ENCODE measurements around the gene ADCY6.

The ADCY6 gene

DNA sequence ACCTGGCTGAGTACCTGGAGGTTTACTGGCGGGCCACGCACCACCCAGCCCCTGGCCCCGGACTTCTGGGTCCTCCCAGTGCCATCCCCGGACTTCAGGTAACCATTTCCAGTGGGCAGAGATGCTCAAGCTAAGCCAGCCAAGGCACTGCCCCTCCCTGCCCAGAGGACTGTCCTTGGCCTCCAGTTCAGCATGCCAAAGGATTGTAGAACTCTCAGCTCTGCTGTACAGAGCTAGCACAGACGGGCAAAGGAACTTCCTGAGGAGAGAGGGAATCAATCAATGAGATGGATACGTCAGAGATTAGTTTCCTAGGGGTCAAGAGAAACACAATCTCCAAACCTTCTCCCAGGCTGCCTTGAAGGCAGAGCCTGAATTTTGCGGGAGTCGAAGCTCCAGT lies 38.1 kb upstream of the ADCY6 start:
- no peak for TF ChIP-seq ZNF8 (CRISPR knock-in tag; IDR thresholded peaks at IDR 0.05)
- no peak for ATAC-seq

DNA sequence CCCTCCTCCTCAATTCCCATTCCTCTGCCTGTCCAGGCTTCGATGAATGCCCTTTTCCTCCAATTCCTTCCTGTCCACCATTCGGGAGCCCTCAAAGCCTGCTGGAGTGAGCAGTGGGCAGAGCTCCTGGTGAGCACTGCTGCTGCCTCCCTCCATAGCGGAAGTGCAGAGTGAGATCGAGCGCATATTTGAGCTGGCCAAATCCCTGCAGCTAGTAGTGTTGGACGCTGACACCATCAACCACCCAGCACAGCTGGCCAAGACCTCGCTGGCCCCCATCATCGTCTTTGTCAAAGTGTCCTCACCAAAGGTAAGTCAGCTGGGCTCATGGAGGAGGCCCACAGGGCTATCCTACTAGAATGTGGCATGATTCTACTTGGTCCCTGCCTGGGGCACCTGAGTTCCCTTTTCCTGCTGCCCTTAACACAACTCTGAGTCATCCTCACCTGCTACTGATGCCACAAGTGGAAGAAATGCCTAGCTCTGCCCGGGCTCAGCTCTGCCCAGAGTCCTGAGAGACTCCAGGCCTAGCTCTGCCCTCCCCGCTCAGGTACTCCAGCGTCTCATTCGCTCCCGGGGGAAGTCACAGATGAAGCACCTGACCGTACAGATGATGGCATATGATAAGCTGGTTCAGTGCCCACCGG lies 37.4 kb upstream of the ADCY6 start:
- TF ChIP-seq ZFP3 (CRISPR knock-in tag; IDR thresholded peaks at IDR 0.05) (no peak), OSR1 (CRISPR knock-in tag; IDR thresholded peaks at IDR 0.05) (no peak), BACH2 (CRISPR knock-in tag; IDR thresholded peaks at IDR 0.05; ENCODE audit: borderline replicate concordance) (no peak), TCF4 (CRISPR knock-in tag; IDR thresholded peaks at IDR 0.05; ENCODE audit: borderline replicate concordance) (no peak), ZC3H10 (CRISPR knock-in tag; IDR thresholded peaks at IDR 0.05) (no peak), ZNF565 (CRISPR knock-in tag; conservative IDR thresholded peaks at IDR 0.05; ENCODE audit: low read depth) (no peak), ZFP30 (CRISPR knock-in tag; IDR thresholded peaks at IDR 0.05) (no peak), ARNTL (CRISPR knock-in tag; IDR thresholded peaks at IDR 0.05; ENCODE audit: borderline replicate concordance, low read depth) (no peak)
- TF ChIP-seq, protein P1, sequence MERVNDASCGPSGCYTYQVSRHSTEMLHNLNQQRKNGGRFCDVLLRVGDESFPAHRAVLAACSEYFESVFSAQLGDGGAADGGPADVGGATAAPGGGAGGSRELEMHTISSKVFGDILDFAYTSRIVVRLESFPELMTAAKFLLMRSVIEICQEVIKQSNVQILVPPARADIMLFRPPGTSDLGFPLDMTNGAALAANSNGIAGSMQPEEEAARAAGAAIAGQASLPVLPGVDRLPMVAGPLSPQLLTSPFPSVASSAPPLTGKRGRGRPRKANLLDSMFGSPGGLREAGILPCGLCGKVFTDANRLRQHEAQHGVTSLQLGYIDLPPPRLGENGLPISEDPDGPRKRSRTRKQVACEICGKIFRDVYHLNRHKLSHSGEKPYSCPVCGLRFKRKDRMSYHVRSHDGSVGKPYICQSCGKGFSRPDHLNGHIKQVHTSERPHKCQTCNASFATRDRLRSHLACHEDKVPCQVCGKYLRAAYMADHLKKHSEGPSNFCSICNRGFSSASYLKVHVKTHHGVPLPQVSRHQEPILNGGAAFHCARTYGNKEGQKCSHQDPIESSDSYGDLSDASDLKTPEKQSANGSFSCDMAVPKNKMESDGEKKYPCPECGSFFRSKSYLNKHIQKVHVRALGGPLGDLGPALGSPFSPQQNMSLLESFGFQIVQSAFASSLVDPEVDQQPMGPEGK (CRISPR knock-in tag; IDR thresholded peaks at IDR 0.05; ENCODE audit: borderline replicate concordance), result no peak
- no peak for ATAC-seq

DNA sequence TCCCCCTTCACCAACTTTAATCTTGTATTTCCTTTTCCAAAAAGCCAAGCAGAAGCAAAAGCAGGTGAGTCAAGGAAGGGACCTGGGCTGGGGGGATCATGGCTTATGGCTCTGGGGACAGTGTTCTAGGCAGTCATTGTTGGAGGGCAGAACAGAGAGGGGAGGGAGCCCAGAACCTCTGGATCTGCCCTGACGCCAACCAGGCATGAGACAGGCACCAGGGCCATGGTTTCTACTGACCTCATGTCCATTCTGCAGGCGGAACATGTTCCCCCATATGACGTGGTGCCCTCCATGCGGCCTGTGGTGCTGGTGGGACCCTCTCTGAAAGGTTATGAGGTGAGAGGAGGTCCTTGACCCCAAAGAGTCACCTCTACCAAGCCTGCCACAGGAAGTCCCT lies 36.0 kb upstream of the ADCY6 start:
- no peak for ATAC-seq
- TF ChIP-seq OSR1 (CRISPR knock-in tag; IDR thresholded peaks at IDR 0.05), result no peak
- no peak for TF ChIP-seq PPARA (CRISPR knock-in tag; IDR thresholded peaks at IDR 0.05; ENCODE audit: borderline replicate concordance)
- TF ChIP-seq TOX (CRISPR knock-in tag; IDR thresholded peaks at IDR 0.05; ENCODE audit: borderline replicate concordance), result no peak
- no peak for TF ChIP-seq ARNTL (CRISPR knock-in tag; IDR thresholded peaks at IDR 0.05; ENCODE audit: borderline replicate concordance, low read depth)

DNA sequence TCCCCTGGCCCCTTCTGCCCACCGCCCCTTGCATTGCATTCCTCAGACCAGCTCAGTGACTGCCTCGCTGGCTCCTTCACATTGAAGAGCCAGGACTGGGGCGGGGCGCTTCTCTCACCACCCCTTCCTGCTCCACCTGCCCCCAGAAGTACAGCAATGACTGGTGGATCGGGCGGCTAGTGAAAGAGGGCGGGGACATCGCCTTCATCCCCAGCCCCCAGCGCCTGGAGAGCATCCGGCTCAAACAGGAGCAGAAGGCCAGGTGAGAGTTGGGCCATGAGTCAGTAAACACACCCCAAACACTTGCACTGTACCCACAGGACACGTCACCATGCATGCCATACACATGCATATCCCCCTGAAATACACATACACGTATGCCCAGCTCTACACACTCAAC lies 35.2 kb upstream of the ADCY6 start:
- TF ChIP-seq, protein P1 (CRISPR knock-in tag; IDR thresholded peaks at IDR 0.05; ENCODE audit: borderline replicate concordance), result no peak
- no peak for TF ChIP-seq TOX (CRISPR knock-in tag; IDR thresholded peaks at IDR 0.05; ENCODE audit: borderline replicate concordance)
- ATAC-seq, result no peak

DNA sequence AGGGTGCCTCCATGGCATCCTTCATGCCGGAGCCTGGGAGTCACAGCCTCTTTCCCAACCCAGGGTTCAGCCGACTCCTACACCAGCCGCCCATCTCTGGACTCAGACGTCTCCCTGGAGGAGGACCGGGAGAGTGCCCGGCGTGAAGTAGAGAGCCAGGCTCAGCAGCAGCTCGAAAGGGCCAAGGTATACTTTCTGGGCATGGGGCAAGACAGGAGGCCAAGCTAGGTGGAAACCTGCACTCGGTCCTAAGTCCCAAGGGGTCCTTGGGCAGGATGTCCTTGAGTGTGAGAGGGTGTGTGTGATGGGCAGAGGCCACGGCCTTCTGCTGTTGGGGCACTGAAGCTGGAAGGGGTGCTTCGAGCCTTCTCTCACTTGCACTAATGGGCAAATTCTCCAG lies 34.4 kb upstream of the ADCY6 start:
- TF ChIP-seq TOX (CRISPR knock-in tag; IDR thresholded peaks at IDR 0.05; ENCODE audit: borderline replicate concordance) (no peak), SNAI2 (CRISPR knock-in tag; IDR thresholded peaks at IDR 0.05) (no peak), CSDC2 (CRISPR knock-in tag; IDR thresholded peaks at IDR 0.05) (no peak), PPARA (CRISPR knock-in tag; IDR thresholded peaks at IDR 0.05; ENCODE audit: borderline replicate concordance) (no peak), ZNF8 (CRISPR knock-in tag; IDR thresholded peaks at IDR 0.05) (no peak), OSR1 (CRISPR knock-in tag; IDR thresholded peaks at IDR 0.05) (no peak)
- TF ChIP-seq, protein P1 (CRISPR knock-in tag; IDR thresholded peaks at IDR 0.05; ENCODE audit: borderline replicate concordance), result no peak
- TF ChIP-seq, protein P2, sequence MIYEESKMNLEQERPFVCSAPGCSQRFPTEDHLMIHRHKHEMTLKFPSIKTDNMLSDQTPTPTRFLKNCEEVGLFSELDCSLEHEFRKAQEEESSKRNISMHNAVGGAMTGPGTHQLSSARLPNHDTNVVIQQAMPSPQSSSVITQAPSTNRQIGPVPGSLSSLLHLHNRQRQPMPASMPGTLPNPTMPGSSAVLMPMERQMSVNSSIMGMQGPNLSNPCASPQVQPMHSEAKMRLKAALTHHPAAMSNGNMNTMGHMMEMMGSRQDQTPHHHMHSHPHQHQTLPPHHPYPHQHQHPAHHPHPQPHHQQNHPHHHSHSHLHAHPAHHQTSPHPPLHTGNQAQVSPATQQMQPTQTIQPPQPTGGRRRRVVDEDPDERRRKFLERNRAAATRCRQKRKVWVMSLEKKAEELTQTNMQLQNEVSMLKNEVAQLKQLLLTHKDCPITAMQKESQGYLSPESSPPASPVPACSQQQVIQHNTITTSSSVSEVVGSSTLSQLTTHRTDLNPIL (CRISPR knock-in tag; IDR thresholded peaks at IDR 0.05; ENCODE audit: low read depth), result no peak

DNA sequence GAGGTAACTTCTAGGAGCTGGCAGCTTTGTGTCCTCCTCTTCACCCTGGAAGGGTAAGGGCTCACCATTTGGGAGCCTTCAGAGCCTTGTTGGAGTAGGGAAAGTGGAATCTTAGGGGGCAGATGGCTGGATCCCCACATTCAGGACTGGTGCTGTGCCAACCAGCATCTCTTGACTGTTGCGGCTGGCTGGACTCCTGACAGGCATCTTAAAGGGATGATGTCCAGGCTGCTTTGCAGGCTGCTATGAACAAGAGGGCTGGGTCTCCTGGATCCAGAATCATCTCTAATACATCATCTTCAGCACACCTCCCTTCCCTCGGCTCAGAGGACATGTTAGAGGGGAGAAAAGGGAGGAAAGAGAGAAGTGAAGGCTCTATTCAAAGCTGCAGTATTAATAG lies 33.8 kb upstream of the ADCY6 start:
- no peak for ATAC-seq
- no peak for TF ChIP-seq ZNF8 (CRISPR knock-in tag; IDR thresholded peaks at IDR 0.05)
- TF ChIP-seq TOX (CRISPR knock-in tag; IDR thresholded peaks at IDR 0.05; ENCODE audit: borderline replicate concordance), result no peak
- TF ChIP-seq, protein P3, sequence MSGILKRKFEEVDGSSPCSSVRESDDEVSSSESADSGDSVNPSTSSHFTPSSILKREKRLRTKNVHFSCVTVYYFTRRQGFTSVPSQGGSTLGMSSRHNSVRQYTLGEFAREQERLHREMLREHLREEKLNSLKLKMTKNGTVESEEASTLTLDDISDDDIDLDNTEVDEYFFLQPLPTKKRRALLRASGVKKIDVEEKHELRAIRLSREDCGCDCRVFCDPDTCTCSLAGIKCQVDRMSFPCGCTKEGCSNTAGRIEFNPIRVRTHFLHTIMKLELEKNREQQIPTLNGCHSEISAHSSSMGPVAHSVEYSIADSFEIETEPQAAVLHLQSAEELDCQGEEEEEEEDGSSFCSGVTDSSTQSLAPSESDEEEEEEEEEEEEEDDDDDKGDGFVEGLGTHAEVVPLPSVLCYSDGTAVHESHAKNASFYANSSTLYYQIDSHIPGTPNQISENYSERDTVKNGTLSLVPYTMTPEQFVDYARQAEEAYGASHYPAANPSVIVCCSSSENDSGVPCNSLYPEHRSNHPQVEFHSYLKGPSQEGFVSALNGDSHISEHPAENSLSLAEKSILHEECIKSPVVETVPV (CRISPR knock-in tag; IDR thresholded peaks at IDR 0.05), result no peak
- TF ChIP-seq ESRRG (CRISPR knock-in tag; IDR thresholded peaks at IDR 0.05), result no peak
- TF ChIP-seq, protein P2 (CRISPR knock-in tag; IDR thresholded peaks at IDR 0.05; ENCODE audit: low read depth), result no peak
- TF ChIP-seq ZNF565 (CRISPR knock-in tag; conservative IDR thresholded peaks at IDR 0.05; ENCODE audit: low read depth), result no peak
- TF ChIP-seq, protein P1 (CRISPR knock-in tag; IDR thresholded peaks at IDR 0.05; ENCODE audit: borderline replicate concordance), result no peak
- no peak for TF ChIP-seq CSDC2 (CRISPR knock-in tag; IDR thresholded peaks at IDR 0.05)
- TF ChIP-seq ARNTL (CRISPR knock-in tag; IDR thresholded peaks at IDR 0.05; ENCODE audit: borderline replicate concordance, low read depth), result no peak
- TF ChIP-seq ZC3H10 (CRISPR knock-in tag; IDR thresholded peaks at IDR 0.05), result no peak

More for the DNA sequence above, 34.4 kb upstream of the ADCY6 start:
- ATAC-seq, result no peak

All from SK-N-SH treated with all-trans-retinoic acid at 6 μM for 48 hours (cell line).